CD1c-positive myeloid dendritic cell (primary cell): ENCODE measurements around the gene NLGN1.

Source experiments
- DNase-seq: peaks from one replicate; pipeline ENCODE4 v3.0.0-alpha.2; 2016; ENCODE audit errors: extremely low spot score

The NLGN1 gene

GRCh38 chr3:173838644-173839043 lies 441.1 kb downstream of the NLGN1 start:
- no peak for DNase-seq

- DNase-seq = no peak
These were observed 442.3 kb downstream of the NLGN1 start for GRCh38 chr3:173839859-173840258.

GRCh38 chr3:173841334-173841733 lies 443.8 kb downstream of the NLGN1 start:
- DNase-seq = no peak

GRCh38 chr3:173843060-173843459 lies 445.5 kb downstream of the NLGN1 start:
- DNase-seq = no peak

GRCh38 chr3:173846584-173846983 lies 449.0 kb downstream of the NLGN1 start:
- DNase-seq = no peak

- DNase-seq = no peak
These were observed 451.9 kb downstream of the NLGN1 start for GRCh38 chr3:173849489-173849888.

- no peak for DNase-seq
These were observed 459.6 kb downstream of the NLGN1 start for GRCh38 chr3:173857154-173857553.

DNA sequence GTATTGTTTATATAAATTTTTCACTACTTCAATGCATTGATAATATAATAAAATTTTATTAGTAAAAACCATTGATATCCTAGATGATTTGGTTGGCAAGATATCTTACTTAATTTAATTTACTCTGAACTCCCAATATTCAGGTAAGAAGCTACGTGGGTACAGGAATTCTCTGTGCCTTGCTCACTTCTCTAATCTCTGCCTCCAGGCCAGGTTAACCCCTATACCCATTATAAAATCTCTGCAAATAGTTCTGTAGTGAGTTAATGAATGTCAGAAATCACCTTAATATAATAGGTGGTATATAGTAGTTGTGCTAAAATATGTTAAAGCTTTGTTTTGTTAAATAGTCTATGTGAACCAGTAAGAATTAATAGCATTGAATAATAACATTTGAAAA lies 465.2 kb downstream of the NLGN1 start:
- DNase-seq = no peak

DNA sequence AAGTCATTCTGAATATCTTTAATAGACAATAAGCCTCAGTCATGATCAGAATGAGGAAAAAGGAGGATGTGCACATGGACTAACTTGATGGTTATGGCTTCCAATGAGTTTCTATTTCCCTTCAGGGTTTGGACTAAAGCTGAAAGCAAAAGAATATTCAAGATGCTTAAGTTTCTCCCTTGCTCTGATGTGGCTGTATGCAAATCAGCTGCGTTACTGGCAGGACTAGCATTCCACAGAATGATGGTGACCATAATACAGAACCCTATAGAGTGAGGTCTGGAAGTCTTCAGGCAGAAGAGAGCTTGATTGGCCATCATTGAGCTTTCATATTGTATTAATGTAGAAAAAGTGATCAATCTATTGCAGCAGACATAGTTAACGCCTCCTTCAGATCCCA lies 466.0 kb downstream of the NLGN1 start:
- DNase-seq = no peak

DNA sequence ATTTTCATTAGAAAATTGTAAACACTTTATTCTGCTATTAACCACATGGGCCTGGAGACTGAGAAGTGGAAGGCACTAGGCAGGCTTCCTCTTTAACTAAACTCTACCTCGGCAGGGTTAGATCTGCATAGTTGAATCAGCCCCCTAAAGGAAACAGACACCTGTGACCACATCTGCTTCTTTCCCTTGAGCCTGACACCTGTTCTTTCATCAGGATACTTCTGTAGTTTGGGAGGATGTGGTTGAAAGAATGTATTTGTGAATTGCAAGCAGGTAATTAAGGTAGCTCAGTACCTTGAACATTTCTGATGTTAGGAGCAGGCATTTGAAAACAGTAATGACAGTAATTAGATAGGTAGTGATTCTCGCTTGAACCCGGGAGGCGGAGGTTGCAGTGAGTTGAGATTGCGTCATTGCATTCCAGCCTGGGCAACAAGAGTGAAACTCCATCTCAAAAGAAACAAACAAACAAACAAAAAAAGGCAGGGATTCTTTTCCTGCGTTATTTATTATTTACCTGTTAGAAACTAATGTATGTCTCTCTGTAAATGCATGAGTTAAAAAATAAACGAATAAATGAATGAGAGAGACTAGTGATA lies 468.5 kb downstream of the NLGN1 start:
- DNase-seq = no peak

GRCh38 chr3:173869766-173870165 lies 472.2 kb downstream of the NLGN1 start:
- no peak for DNase-seq

- DNase-seq = no peak
These were observed 473.4 kb downstream of the NLGN1 start for GRCh38 chr3:173870976-173871375.

- no peak for DNase-seq
These were observed 478.2 kb downstream of the NLGN1 start for GRCh38 chr3:173875790-173876189.

GRCh38 chr3:173876476-173876875 lies 478.9 kb downstream of the NLGN1 start:
- DNase-seq = no peak

DNA sequence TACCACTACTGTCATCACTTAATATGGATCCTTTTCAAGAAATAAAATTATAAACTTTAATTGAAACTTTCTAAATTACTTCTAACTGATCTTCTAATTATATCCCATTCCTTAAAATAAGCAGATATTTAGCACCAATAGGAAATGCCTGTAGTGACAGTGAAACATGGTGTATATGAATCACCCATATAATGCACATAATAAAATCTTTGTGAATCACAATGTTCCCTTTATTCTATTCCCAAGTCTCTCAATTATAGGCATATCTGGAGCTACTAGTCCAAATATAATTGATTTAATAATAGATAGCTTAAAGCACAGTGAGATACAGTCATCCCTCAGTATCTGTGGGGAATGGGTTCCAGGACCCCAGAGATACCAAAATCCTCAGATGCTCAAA lies 490.3 kb downstream of the NLGN1 start:
- no peak for DNase-seq

DNA sequence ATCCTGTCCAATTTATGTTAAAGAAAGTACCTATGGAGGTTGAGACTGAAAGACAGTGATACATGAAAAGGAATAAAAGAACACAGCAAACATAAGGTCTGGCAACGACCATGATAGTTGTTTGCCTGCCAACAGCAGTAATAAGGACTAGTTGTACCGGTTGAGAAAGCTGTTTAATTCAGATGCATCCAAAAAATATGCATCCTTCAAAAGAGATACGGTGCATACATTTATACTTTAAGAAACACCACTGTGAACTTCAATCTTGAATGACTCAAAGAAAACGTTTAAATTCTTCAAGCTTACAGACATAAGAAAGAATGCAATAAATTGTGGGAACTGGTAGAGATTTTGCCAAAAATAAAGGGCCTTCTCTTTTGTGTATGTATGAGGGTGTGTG lies 492.1 kb downstream of the NLGN1 start:
- DNase-seq = no peak

- DNase-seq = no peak
These were observed 492.5 kb downstream of the NLGN1 start for GRCh38 chr3:173890091-173890490.

DNA sequence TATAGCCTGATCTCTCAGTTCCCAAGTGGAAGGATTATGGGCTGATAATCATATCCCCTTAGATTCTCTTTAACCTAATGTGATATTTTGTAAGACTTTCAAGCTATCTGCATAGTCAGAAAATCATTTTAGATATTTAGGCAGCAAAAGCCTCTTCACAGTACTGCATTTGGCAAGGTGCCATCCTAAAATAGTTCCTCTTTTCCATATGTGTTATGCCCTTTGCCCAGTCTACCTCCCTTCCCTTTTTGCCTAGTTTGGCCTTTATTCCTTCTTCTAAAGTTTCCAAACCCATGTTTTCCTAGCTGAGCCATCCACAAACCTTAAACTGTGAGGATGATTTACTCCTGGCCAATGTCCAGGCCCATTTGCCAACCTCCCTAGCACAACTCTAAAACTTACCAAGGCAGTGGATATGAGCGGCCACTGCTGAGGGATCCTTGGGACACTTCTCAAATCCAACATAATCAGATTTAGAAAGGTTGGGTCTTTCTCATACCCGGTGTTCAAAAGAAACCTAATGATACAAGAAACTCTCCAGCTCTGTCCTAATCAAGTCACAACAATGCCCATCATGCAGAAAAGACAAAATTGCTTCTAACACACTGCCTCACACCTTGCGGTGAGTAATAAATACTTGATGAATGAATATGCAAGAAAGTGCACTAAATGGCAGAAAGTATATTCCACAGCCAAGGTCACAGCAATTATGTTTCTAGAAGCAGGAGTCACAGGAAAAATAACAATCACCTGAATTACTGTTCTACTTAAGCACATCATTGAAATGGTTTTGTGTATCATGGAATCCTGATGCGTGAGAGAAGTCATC lies 493.9 kb downstream of the NLGN1 start:
- DNase-seq = peak; percentile 37

GRCh38 chr3:173892547-173892946 lies 495.0 kb downstream of the NLGN1 start:
- no peak for DNase-seq

DNA sequence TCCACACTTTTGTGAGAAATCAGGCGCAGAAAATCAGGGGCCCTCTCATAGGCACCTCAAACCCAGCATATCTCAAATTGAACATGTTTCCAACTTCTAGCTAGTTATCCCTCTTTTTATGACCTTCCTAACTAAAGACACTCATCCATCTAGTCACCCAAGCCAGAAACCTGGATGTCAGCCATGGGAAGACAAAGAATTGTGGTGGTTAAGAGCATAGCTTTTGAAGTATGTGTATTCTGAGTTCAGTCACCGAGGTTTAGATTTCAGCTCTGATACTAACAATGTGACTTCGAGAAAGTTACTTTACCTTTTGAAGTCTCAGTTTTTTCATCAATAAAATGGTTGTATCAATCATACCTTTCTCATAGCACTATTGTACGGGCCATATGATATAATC lies 495.5 kb downstream of the NLGN1 start:
- no peak for DNase-seq

DNA sequence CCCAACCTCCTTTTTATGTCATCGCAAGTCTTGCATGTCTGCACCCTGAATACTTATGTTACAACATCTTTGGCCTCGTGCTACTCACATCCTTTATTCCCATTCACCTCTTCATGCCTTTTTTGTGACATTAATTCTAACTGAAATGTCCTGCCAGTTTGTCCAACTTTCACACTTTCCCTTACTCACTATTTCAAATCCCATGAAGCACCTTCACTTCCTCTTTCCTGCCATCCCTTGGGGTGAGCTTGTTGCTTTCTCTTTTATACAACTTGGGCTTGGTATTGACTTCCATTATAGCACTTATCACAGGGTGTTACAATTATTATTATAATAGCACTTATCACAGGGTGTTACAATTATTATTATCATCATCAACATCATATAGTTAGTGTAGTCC lies 496.3 kb downstream of the NLGN1 start:
- no peak for DNase-seq

DNA sequence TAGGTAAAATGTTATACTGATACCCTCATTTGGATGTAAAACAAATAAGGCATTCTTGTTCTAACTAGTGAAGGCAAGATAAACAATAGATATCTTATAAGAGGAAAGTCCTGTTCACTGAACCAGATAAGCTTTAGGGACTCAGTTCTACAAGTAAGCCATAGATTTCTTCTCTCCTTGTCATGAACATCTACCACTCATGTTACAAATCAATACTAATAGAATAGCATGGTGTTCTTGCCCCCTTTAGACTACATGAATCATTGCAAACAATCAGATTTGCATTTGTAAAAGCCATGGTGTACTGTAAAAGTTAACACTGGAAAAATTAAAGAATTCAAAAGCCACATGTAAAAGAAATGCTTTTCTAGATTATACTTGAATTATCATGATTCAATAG lies 500.1 kb downstream of the NLGN1 start:
- DNase-seq = no peak

- DNase-seq = no peak
These were observed 504.1 kb downstream of the NLGN1 start for GRCh38 chr3:173901649-173902048.

- DNase-seq = no peak
These were observed 504.9 kb downstream of the NLGN1 start for GRCh38 chr3:173902401-173902800.
